Measurements from ENCODE around the gene DCDC1. TPM values are rescaled to one million over a fixed set of nuclear protein-coding genes. Genes with fewer than 3 reads are reported as not detected.

The DCDC1 gene
- total and polyA plus RNA-seq, 9 of the 15 experiments (the other 6 are each of a cell fraction or from before 2014, with no cell fraction given), result 0.05 to 0.18 (median 0.08) TPM; not detected in 3

DNA sequence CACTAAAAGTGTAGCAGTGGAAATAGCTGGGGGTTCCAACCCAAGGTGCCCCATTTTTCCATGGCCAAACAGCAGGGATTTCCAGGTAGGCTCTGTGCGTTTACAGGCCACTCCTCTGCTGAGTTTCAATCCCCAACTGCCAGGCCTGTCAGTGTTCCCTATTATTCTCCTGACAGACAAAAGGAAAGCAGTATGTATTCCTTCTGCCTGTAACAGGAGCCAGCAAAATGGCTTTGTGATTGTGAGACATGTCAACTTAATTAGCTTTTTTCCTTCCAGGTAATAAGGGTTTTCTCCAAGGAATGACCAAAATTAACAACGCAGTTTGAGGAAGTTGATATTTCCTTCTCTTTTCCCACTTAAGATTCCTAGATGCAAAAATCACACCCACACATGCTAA, 506.3 kb downstream of the DCDC1 start (continued):
- TF ChIP-seq HNRNPK (IDR thresholded peaks at IDR 0.05; ENCODE audit: low read depth, low read length, poor library complexity, severe bottlenecking) (no peak), CBX1 (IDR thresholded peaks at IDR 0.05; ENCODE audit: low read depth) (no peak), CBFB (CRISPR knock-in tag; IDR thresholded peaks at IDR 0.05) (no peak), TCF7 (IDR thresholded peaks at IDR 0.05; ENCODE audit: borderline replicate concordance) (no peak)

DNA sequence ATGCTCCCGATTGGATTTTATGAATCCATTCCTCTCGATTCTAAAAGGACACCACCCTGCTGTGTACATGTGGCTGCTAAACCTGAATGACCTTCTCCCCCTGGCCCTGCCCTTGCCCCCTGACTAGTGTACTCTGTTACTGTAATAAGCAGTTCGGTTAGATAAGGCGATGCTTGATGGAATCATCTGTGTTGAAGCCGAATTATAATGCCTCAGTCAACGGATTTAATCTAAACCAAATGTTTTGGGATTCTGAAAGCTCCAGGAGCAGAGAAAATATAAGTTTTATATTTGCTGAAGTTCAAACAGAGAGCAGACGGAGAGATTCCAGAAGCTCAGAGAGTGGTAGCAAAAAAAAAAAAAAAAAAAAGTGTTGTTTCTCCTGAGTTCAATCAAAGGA, 508.0 kb downstream of the DCDC1 start:
- POLR2A ChIA-PET, result no interaction called here
- no TSS peak for BruUV-seq (replicated peaks)
- no peak overlapping the region for H3K4me2 ChIP-seq (ENCODE audit: insufficient read depth, low read length)
- H3K79me2 ChIP-seq (ENCODE audit: control insufficient read depth, insufficient read depth, low read length), result no peaks in the 10 kb centered on the region
- in situ Hi-C loops (cut with MboI) (no loop called here), intact Hi-C loops (cut with micrococcal nuclease) (no loop called here)
- 4% methylated on average over 7 of the region's 7 CpGs for WGBS (ENCODE audit: insufficient coverage, low coverage, missing lambda C conversion rate)
- H3K9me1 ChIP-seq (ENCODE audit: control insufficient read depth, insufficient read depth, low read length), result no peaks in the 10 kb centered on the region
- no peaks in the 10 kb centered on the region for H3K36me3 ChIP-seq (ENCODE audit: control insufficient read depth, insufficient read depth, low read length)
- no peak for FAIRE-seq
- CTCF ChIA-PET (ENCODE audit: low intra/inter-chr PET ratio), result no interaction called here
- no peaks in the 10 kb centered on the region for H3K9me3 ChIP-seq (replicated peaks; ENCODE audit: control insufficient read depth, insufficient read depth, low read depth, low read length)
- no peaks in the 10 kb centered on the region for H3K27me3 ChIP-seq (ENCODE audit: control insufficient read depth in 2 of 2, insufficient read depth in 2 of 2, low read length in 2 of 2)
- no peak for DNase-seq (ENCODE audit: extremely low read depth in 1 of 4, low spot score in 3 of 4)
- no peaks in the 10 kb centered on the region for H4K20me1 ChIP-seq (replicated peaks; ENCODE audit: control insufficient read depth, insufficient read depth, low read length)
- H3K4me1 ChIP-seq (replicated peaks in 1 of 2; ENCODE audit: control insufficient read depth in 2 of 2, insufficient read depth in 2 of 2, low read length in 2 of 2), result no peaks in the 10 kb centered on the region
- no peak for ATAC-seq
- no peak overlapping the region for H3K27ac ChIP-seq (ENCODE audit: extremely low read depth, low read depth, low read length)
- no peak overlapping the region for H2AFZ ChIP-seq (ENCODE audit: low read depth, low read length)
- H3K9ac ChIP-seq (ENCODE audit: insufficient read depth in 1 of 2, low read depth in 2 of 2, low read length in 2 of 2), result no peak overlapping the region
- no peak overlapping the region for H3K4me3 ChIP-seq
- no peak for TF ChIP-seq KDM1A (IDR thresholded peaks at IDR 0.05)
- TF ChIP-seq, protein P1, sequence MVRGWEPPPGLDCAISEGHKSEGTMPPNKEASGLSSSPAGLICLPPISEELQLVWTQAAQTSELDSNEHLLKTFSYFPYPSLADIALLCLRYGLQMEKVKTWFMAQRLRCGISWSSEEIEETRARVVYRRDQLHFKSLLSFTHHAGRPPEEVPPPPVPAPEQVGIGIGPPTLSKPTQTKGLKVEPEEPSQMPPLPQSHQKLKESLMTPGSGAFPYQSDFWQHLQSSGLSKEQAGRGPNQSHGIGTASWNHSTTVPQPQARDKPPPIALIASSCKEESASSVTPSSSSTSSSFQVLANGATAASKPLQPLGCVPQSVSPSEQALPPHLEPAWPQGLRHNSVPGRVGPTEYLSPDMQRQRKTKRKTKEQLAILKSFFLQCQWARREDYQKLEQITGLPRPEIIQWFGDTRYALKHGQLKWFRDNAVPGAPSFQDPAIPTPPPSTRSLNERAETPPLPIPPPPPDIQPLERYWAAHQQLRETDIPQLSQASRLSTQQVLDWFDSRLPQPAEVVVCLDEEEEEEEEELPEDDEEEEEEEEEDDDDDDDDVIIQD (CRISPR knock-in tag; IDR thresholded peaks at IDR 0.05), result no peak
- TF ChIP-seq COPS2 (conservative IDR thresholded peaks at IDR 0.05), result no peak
- no peak for TF ChIP-seq NCOA6 (IDR thresholded peaks at IDR 0.05)
- no peak for TF ChIP-seq ZC3H11A (IDR thresholded peaks at IDR 0.05; ENCODE audit: low read depth, low read length)
- no peak for TF ChIP-seq HMG20A (CRISPR knock-in tag; conservative IDR thresholded peaks at IDR 0.05)
- TF ChIP-seq, protein P2, sequence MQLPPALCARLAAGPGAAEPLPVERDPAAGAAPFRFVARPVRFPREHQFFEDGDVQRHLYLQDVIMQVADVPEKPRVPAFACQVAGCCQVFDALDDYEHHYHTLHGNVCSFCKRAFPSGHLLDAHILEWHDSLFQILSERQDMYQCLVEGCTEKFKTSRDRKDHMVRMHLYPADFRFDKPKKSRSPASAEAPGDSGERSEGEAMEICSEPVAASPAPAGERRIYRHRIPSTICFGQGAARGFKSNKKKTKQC (CRISPR knock-in tag; IDR thresholded peaks at IDR 0.05), result no peak
- no peak for TF ChIP-seq RFX5 (IDR thresholded peaks at IDR 0.05; ENCODE audit: low read depth, low read length)
- no peak for TF ChIP-seq SMAD1 (IDR thresholded peaks at IDR 0.05; ENCODE audit: low read depth, low read length, partially characterized antibody)

Measured in K562 (cell line).